Parathyroid adenoma (tissue), 2 donors: ENCODE results near the gene OR52E4.

Experiments
- H2AFZ ChIP-seq: fragments of 300-600 bp; sonication (generic); one replicate; pipeline ENCODE4 v1.7.0; 2017; ENCODE audit warnings: antibody characterized with exemption, mild to moderate bottlenecking
- H3K27ac ChIP-seq: fragments of 300-600 bp; sonication (generic); one replicate; pipeline ENCODE4 v1.7.0; 2017
- H3K27me3 ChIP-seq: fragments of 300-600 bp; sonication (generic); one replicate; pipeline ENCODE4 v1.7.0; 2017; ENCODE audit warnings: low read length; ENCODE audit not compliant: control insufficient read depth, insufficient read depth
- H3K36me3 ChIP-seq: fragments of 300-600 bp; sonication (generic); one replicate; pipeline ENCODE4 v1.7.0; 2017; ENCODE audit warnings: low read length; ENCODE audit not compliant: control insufficient read depth, insufficient read depth
- H3K4me1 ChIP-seq: fragments of 300-600 bp; sonication (generic); one replicate; pipeline ENCODE4 v1.7.0; 2017; ENCODE audit warnings: control low read depth
- H3K4me2 ChIP-seq: fragments of 300-600 bp; sonication (generic); one replicate; pipeline ENCODE4 v1.7.0; 2017; ENCODE audit warnings: low read length
- H3K4me3 ChIP-seq: fragments of 300-600 bp; sonication (generic); one replicate; pipeline ENCODE4 v1.7.0; 2017; ENCODE audit warnings: low read depth, low read length
- H3K79me2 ChIP-seq: fragments of 300-600 bp; sonication (generic); one replicate; pipeline ENCODE4 v1.7.0; 2017; ENCODE audit warnings: control low read depth
- H3K9ac ChIP-seq: fragments of 300-600 bp; sonication (generic); one replicate; pipeline ENCODE4 v1.7.0; 2017; ENCODE audit warnings: mild to moderate bottlenecking
- H3K9me3 ChIP-seq: fragments of 300-600 bp; sonication (generic); one replicate; pipeline ENCODE4 v1.7.0; 2017; ENCODE audit warnings: low read length; ENCODE audit not compliant: control insufficient read depth
- TF ChIP-seq, protein P1 (sequence below): fragments of 300-600 bp; sonication (generic); IDR thresholded peaks from one replicate; pipeline ENCODE4 v1.7.0; 2017; ENCODE audit warnings: antibody characterized with exemption, mild to moderate bottlenecking
- donor health status: primary hyperparathyroidism.

Gene OR52E4

DNA sequence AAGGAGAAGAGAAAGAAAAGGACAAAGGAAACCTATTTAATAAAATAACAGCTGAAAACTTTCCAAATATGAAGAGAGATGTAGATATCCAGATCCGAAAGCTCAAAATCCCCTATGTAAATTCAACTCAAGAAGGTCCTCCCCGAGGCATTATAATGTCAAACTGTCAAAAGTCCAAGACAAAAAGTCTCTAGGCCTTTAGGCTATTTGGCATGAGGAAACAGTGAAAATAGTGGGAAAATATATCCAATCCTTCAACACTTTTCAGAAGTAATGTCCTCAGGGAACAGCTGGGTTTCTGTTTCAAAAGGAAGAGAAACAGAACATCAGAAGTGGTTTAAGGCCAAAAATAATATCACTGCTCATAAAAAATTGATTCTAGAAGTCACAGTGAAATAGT is 1.9 kb upstream of the OR52E4 start:
- no peaks in the 10 kb centered on the region for H3K27me3 ChIP-seq
- H3K36me3 ChIP-seq = no peaks in the 10 kb centered on the region
- no peak overlapping the region for H3K27ac ChIP-seq
- H3K4me1 ChIP-seq = no peaks in the 10 kb centered on the region
- no peak overlapping the region for H3K4me3 ChIP-seq
- no peak overlapping the region for H3K9ac ChIP-seq
- no peak overlapping the region for H2AFZ ChIP-seq
- TF ChIP-seq, protein P1, sequence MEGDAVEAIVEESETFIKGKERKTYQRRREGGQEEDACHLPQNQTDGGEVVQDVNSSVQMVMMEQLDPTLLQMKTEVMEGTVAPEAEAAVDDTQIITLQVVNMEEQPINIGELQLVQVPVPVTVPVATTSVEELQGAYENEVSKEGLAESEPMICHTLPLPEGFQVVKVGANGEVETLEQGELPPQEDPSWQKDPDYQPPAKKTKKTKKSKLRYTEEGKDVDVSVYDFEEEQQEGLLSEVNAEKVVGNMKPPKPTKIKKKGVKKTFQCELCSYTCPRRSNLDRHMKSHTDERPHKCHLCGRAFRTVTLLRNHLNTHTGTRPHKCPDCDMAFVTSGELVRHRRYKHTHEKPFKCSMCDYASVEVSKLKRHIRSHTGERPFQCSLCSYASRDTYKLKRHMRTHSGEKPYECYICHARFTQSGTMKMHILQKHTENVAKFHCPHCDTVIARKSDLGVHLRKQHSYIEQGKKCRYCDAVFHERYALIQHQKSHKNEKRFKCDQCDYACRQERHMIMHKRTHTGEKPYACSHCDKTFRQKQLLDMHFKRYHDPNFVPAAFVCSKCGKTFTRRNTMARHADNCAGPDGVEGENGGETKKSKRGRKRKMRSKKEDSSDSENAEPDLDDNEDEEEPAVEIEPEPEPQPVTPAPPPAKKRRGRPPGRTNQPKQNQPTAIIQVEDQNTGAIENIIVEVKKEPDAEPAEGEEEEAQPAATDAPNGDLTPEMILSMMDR = no peak
- no peaks in the 10 kb centered on the region for H3K9me3 ChIP-seq
- no peaks in the 10 kb centered on the region for H3K79me2 ChIP-seq
- no peak overlapping the region for H3K4me2 ChIP-seq

DNA sequence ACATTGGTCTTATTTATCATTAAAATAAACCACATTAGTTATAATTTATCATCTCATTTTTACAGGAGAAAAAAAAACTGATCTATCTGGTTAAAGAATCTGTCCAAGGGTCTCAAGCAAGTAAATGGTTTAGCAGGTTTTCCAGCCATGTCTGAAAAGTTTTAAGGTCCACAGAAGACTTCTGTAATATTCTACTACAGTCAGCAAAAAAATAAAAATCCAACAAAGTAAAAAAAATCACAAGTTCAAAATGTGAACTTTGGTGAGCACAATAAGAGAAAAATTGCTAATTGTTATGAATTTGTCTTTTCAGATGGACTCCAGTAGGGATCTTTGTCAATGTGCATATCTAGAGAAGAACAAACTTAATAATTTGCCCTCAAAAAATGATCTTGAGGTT is 1.3 kb downstream of the OR52E4 start:
- Histone ChIP-seq H3K9ac (no peak overlapping the region), H3K27me3 (no peaks in the 10 kb centered on the region), H3K4me3 (no peak overlapping the region), H2AFZ (no peak overlapping the region), H3K36me3 (no peaks in the 10 kb centered on the region), H3K4me2 (no peak overlapping the region), H3K4me1 (no peaks in the 10 kb centered on the region), H3K27ac (no peak overlapping the region), H3K9me3 (no peaks in the 10 kb centered on the region), H3K79me2 (no peaks in the 10 kb centered on the region)
- TF ChIP-seq, protein P1 = no peak

DNA sequence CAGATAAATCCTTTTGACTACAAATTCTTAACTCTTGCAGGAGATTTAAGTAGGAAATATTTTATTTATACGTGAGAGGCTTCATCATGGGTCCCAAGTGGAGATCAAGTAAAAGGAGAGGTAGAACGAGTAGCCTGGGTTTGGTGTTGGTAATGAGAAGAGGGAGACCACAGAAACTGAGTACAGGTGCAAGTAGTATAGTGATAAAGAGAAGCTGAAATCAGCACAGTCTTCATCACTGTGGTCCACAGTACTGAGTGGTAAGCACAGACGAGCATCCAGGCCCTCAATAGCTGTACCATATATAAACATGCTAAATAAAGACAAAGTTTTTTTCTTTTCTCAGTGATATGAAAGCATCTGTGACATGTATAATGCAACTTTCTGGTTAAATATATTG is 6.7 kb downstream of the OR52E4 start:
- Histone ChIP-seq H3K36me3 (no peaks in the 10 kb centered on the region), H3K4me3 (no peak overlapping the region), H3K9me3 (no peaks in the 10 kb centered on the region), H3K27me3 (no peaks in the 10 kb centered on the region), H3K27ac (no peak overlapping the region), H3K4me1 (no peaks in the 10 kb centered on the region), H3K9ac (no peak overlapping the region), H2AFZ (no peak overlapping the region), H3K4me2 (no peak overlapping the region), H3K79me2 (no peaks in the 10 kb centered on the region)
- TF ChIP-seq, protein P1 = no peak

DNA sequence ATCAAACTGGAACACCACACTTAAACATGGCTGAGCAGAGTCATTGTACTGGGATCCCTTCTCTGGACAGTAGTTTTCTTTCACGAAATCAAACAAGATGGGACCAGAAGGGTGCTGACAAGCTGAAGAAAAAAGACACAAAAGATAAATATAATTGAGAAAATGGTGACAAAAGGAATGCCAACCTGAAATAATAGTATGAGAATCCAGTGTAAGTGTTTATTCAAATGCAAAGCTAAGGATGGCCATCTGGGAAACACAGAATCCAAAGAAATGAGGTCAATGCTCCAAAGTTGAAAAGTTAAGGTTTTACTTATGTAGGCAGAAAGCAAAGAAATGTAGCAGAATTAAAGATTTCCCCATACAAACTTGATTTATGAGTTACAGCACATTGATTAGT is 7.2 kb downstream of the OR52E4 start:
- H3K36me3 ChIP-seq = no peaks in the 10 kb centered on the region
- TF ChIP-seq, protein P1 = no peak

DNA sequence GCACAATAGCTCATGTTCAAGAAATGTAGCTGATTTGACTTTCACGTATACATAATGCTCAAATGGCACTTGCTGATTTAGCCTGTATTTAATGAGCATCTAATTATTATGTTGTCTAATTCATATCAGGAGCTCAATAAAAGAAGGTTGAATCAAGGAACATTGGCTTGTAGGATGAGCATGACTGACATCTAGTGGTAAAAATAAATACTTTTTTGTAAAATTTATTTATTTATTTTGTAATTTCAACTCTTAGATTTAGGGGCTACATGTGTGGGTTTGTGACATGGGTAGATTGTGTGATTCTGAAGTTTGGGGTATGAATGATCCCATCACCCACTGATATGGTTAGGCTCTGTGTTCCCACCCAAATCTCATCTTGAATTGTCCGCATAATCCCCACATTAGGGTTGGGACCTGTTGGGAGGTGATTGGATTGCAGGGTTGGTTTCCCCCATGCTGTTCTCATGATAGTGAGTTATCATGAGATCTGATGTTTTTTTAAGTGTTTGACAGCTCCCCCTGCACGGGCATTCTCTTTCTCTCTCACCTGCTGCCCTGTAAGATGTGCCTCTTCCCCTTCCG is 10.9 kb downstream of the OR52E4 start:
- TF ChIP-seq, protein P1 = peak; percentile 14

More for the DNA sequence above, 7.2 kb downstream of the OR52E4 start:
- Histone ChIP-seq H3K27me3 (no peaks in the 10 kb centered on the region), H2AFZ (no peak overlapping the region), H3K9me3 (no peaks in the 10 kb centered on the region), H3K79me2 (no peaks in the 10 kb centered on the region), H3K27ac (no peak overlapping the region), H3K4me3 (no peak overlapping the region), H3K4me1 (no peaks in the 10 kb centered on the region), H3K9ac (no peak overlapping the region), H3K4me2 (no peak overlapping the region)

More for the DNA sequence above, 10.9 kb downstream of the OR52E4 start:
- H3K9ac ChIP-seq = no peak overlapping the region
- H3K79me2 ChIP-seq = no peaks in the 10 kb centered on the region
- H3K4me2 ChIP-seq = no peak overlapping the region
- no peak overlapping the region for H2AFZ ChIP-seq
- H3K4me1 ChIP-seq = no peaks in the 10 kb centered on the region
- H3K36me3 ChIP-seq = no peaks in the 10 kb centered on the region
- no peak overlapping the region for H3K4me3 ChIP-seq
- no peak overlapping the region for H3K27ac ChIP-seq
- no peaks in the 10 kb centered on the region for H3K9me3 ChIP-seq
- no peaks in the 10 kb centered on the region for H3K27me3 ChIP-seq
